Cardiac muscle cell (in vitro differentiated cells and primary cell): ENCODE data around the gene NFE2L1. TPM values are rescaled to one million over a fixed set of nuclear protein-coding genes. Genes with fewer than 3 reads are reported as not detected.

Source experiments
- DNase-seq, 2 donors: peaks; one replicate each; pipeline versions ENCODE4 v3.0.0 to v3.0.0-alpha.2; 2010 to 2017; ENCODE audit warnings: low read depth in 1 of 2, low spot score in 1 of 2
- H3K27ac ChIP-seq: fragments of 200-600 bp; sonication (generic); 2 replicates; pipeline ENCODE4 v1.5.1; 2016
- H3K27me3 ChIP-seq: fragments of 200-600 bp; sonication (generic); 2 replicates; pipeline ENCODE4 v1.6.0; 2016; ENCODE audit warnings: control low read depth
- H3K36me3 ChIP-seq: fragments of 200-600 bp; sonication (generic); 2 replicates; pipeline ENCODE4 v1.5.1; 2016; ENCODE audit warnings: control low read depth
- H3K4me1 ChIP-seq: fragments of 200-600 bp; sonication (generic); 2 replicates; pipeline ENCODE4 v1.8.1; 2017; ENCODE audit warnings: low read depth, mild to moderate bottlenecking, mixed run types
- H3K4me3 ChIP-seq: fragments of 200-600 bp; sonication (generic); 2 replicates; pipeline ENCODE4 v1.5.1; 2016; ENCODE audit warnings: mild to moderate bottlenecking
- H3K9me3 ChIP-seq: fragments of 200-600 bp; sonication (generic); 2 replicates; pipeline ENCODE4 v1.5.1; 2017; ENCODE audit warnings: low read depth, mild to moderate bottlenecking, control low read depth
- CTCF ChIP-seq: IDR thresholded peaks from 2 replicates; pipeline ENCODE4 v1.5.1; 2012; ENCODE audit warnings: low read depth, mild to moderate bottlenecking, low read length
- polyA plus RNA-seq: library from polyadenylated mRNA; unstranded; fragments of >200 nt; fragmentation: Nextera tagmentation; extraction: Ambion mirVana; gene quantifications from 2 replicates; pipeline ENCODE4 v1.2.1, GENCODE V29; 2016
- total RNA-seq: library from RNA; depleted of rRNA; stranded (reverse); fragments of >200 nt; gene quantifications from 2 replicates; pipeline ENCODE4 v1.2.3, GENCODE V29; 2016

Gene NFE2L1
- total and polyA plus RNA-seq, 2 experiments from 2014 or later = 56.0 to 122 TPM

- Histone ChIP-seq H3K9me3 (no peaks in the 10 kb centered on the region), H3K4me3 (no peak overlapping the region), H3K36me3 (no peaks in the 10 kb centered on the region), H3K4me1 (peaks cover 32% of the 10 kb centered on the region), H3K27me3 (no peaks in the 10 kb centered on the region), H3K27ac (peak overlapping the region; percentile 88)
- TF ChIP-seq CTCF = no peak
- DNase-seq = no peak
Measured at GRCh38 chr17:48003417-48004151, 44.6 kb upstream of the NFE2L1 start.

- Histone ChIP-seq H3K27ac (peak overlapping the region; percentile 88), H3K4me1 (peaks cover 32% of the 10 kb centered on the region), H3K4me3 (no peak overlapping the region), H3K9me3 (no peaks in the 10 kb centered on the region), H3K36me3 (no peaks in the 10 kb centered on the region), H3K27me3 (no peaks in the 10 kb centered on the region)
- DNase-seq = no peak
- TF ChIP-seq CTCF = no peak
Measured at GRCh38 chr17:48004983-48005382, 43.2 kb upstream of the NFE2L1 start.

GRCh38 chr17:48006936-48007709 lies 41.0 kb upstream of the NFE2L1 start:
- Histone ChIP-seq H3K4me3 (no peak overlapping the region), H3K27ac (no peak overlapping the region), H3K9me3 (no peaks in the 10 kb centered on the region), H3K27me3 (no peaks in the 10 kb centered on the region), H3K36me3 (no peaks in the 10 kb centered on the region), H3K4me1 (peaks cover 36% of the 10 kb centered on the region)
- no peak for TF ChIP-seq CTCF
- no peak for DNase-seq

GRCh38 chr17:48010193-48010592 lies 38.0 kb upstream of the NFE2L1 start:
- Histone ChIP-seq H3K9me3 (no peaks in the 10 kb centered on the region), H3K27me3 (no peaks in the 10 kb centered on the region), H3K4me3 (no peak overlapping the region), H3K36me3 (no peaks in the 10 kb centered on the region), H3K27ac (no peak overlapping the region), H3K4me1 (peaks cover 29% of the 10 kb centered on the region)
- no peak for TF ChIP-seq CTCF
- no peak for DNase-seq

GRCh38 chr17:48011405-48012150 lies 36.6 kb upstream of the NFE2L1 start:
- Histone ChIP-seq H3K36me3 (no peaks in the 10 kb centered on the region), H3K27me3 (no peaks in the 10 kb centered on the region), H3K27ac (no peak overlapping the region), H3K4me3 (peak overlapping the region; percentile 28), H3K9me3 (no peaks in the 10 kb centered on the region), H3K4me1 (peaks cover 31% of the 10 kb centered on the region)
- TF ChIP-seq CTCF = peak; percentile 63
- DNase-seq = peak; percentile 28 to 56
